22Rv1 (cell line): ENCODE results near the gene SARDH.

Experiments used
- CTCF ChIP-seq: fragments of 450-650 bp; IDR thresholded peaks from 2 replicates; pipeline ENCODE4 v1.5.1; 2017; ENCODE audit warnings: mild to moderate bottlenecking
- ZFX ChIP-seq: fragments of 450-650 bp; IDR thresholded peaks from 2 replicates; pipeline ENCODE4 v1.6.1; 2017; ENCODE audit warnings: antibody characterized with exemption, borderline replicate concordance

GRCh38 chr9:133733421-133733795 lies 4.7 kb downstream of the SARDH start:
- TF ChIP-seq CTCF (no peak), ZFX (no peak)
